HL-60 (cell line): Measurements from ENCODE around the gene SLC35E3.
"Not testable (repeated sequence)": the region's sequence is repeated elsewhere in the genome, so short reads cannot be mapped to it uniquely, and the experiment has no call there.

ENCODE experiments used
- DNase-seq, 2 experiments: peaks; one replicate each; pipeline ENCODE4 v3.0.0-alpha.2; 2010 to 2020; ENCODE audit warnings: low read depth in 1 of 2, low spot score in 1 of 2
- H3K27ac ChIP-seq: fragments of 250-450 bp; sonication (Bioruptor Pico); replicated peaks from 2 replicates; pipeline ENCODE4 v1.5.1; 2020; ENCODE audit warnings: mild to moderate bottlenecking, moderate library complexity
- H3K27me3 ChIP-seq: fragments of 250-450 bp; sonication (Bioruptor Pico); 2 replicates; pipeline ENCODE4 v1.5.1; 2021; ENCODE audit warnings: mild to moderate bottlenecking, moderate library complexity; ENCODE audit not compliant: insufficient read depth, poor library complexity, severe bottlenecking
- H3K4me3 ChIP-seq: replicated peaks from 2 replicates; pipeline ENCODE4 v1.5.1; 2011; ENCODE audit warnings: mild to moderate bottlenecking, control low read depth, low read length; ENCODE audit not compliant: insufficient read depth
- GABPA ChIP-seq: IDR thresholded peaks from 2 replicates; pipeline ENCODE4 v1.6.1; 2012; ENCODE audit warnings: low read depth
- POLR2AphosphoS5 ChIP-seq: IDR thresholded peaks from 2 replicates; pipeline ENCODE4 v1.6.1; 2012; ENCODE audit warnings: low read depth
- REST ChIP-seq: IDR thresholded peaks from 2 replicates; pipeline ENCODE4 v1.6.1; 2012; ENCODE audit warnings: low read depth; ENCODE audit not compliant: insufficient replicate concordance
- SPI1 ChIP-seq: IDR thresholded peaks from 2 replicates; pipeline ENCODE4 v1.6.1; 2012; ENCODE audit warnings: low read depth, mild to moderate bottlenecking, borderline replicate concordance
- TF ChIP-seq, protein P1 (sequence below): IDR thresholded peaks from one replicate; pipeline ENCODE4 v1.5.1; 2011; ENCODE audit warnings: low read length, control low read depth, inconsistent platforms; ENCODE audit not compliant: insufficient read depth

SLC35E3 gene

DNA sequence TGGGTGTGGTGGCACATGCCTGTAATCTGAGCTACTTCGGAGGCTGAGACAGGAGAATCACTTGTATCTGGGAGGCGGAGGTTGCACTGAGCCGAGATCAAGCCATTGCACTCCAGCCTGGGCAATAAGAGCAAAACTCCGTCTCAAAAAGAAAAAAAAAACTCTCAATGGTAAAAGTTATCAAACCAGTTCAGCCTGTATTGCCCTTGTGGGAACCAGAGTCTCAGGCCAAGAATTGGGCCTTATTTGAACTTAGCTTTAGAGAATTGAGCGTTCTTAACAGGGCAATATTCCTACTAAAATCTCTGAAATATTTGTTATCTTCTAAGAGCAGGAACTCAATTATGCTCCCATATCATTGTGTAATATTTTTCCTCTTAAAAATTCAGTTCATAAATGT lies 54.3 kb downstream of the SLC35E3 start:
- Histone ChIP-seq H3K4me3 (no peak overlapping the region), H3K27me3 (no peaks in the 10 kb centered on the region), H3K27ac (no peak overlapping the region)
- TF ChIP-seq SPI1 (no peak), POLR2AphosphoS5 (no peak), GABPA (no peak), REST (no peak)
- TF ChIP-seq, protein P1, sequence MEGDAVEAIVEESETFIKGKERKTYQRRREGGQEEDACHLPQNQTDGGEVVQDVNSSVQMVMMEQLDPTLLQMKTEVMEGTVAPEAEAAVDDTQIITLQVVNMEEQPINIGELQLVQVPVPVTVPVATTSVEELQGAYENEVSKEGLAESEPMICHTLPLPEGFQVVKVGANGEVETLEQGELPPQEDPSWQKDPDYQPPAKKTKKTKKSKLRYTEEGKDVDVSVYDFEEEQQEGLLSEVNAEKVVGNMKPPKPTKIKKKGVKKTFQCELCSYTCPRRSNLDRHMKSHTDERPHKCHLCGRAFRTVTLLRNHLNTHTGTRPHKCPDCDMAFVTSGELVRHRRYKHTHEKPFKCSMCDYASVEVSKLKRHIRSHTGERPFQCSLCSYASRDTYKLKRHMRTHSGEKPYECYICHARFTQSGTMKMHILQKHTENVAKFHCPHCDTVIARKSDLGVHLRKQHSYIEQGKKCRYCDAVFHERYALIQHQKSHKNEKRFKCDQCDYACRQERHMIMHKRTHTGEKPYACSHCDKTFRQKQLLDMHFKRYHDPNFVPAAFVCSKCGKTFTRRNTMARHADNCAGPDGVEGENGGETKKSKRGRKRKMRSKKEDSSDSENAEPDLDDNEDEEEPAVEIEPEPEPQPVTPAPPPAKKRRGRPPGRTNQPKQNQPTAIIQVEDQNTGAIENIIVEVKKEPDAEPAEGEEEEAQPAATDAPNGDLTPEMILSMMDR, result no peak
- DNase-seq, result no peak

DNA sequence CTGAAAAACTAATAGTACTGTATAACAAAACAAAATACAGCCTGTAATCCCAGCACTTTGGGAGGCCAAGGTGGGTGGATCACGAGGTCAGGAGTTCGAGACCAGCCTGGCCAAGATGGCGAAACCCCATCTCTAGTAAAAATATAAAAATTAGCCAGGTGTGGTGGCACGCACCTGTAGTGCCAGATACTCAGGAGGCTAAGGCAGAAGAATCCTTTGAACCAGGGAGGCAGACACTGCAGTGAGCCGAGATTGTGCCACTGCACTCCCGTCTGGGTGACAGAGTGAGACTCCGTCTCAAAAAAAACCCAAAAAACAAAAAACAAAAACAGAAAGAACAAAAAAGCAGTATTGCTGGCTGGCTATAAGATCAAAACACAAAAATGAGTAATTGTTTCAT lies 55.1 kb downstream of the SLC35E3 start:
- not testable (repeated sequence) for H3K27ac ChIP-seq, H3K4me3 ChIP-seq

GRCh38 chr12:68802372-68802745 lies 56.4 kb downstream of the SLC35E3 start:
- H3K4me3 ChIP-seq, DNase-seq, H3K27me3 ChIP-seq, H3K27ac ChIP-seq: not testable (repeated sequence)

More for the DNA sequence above, 55.1 kb downstream of the SLC35E3 start:
- DNase-seq, H3K27me3 ChIP-seq: not testable (repeated sequence)

GRCh38 chr12:68802911-68803651 lies 57.1 kb downstream of the SLC35E3 start:
- DNase-seq, H3K27ac ChIP-seq, H3K27me3 ChIP-seq, H3K4me3 ChIP-seq: not testable (repeated sequence)

GRCh38 chr12:68803948-68804656 lies 58.1 kb downstream of the SLC35E3 start:
- Histone ChIP-seq H3K27ac (no peak overlapping the region), H3K27me3 (no peaks in the 10 kb centered on the region), H3K4me3 (no peak overlapping the region)
- no peak for DNase-seq
- TF ChIP-seq, protein P1, result no peak
- TF ChIP-seq REST (no peak), POLR2AphosphoS5 (no peak), GABPA (no peak), SPI1 (no peak)
